Ishikawa (cell line): ENCODE results near the gene SOX30.
A peak's percentile ranks its signal among the peaks of the same experiment; 100 is the strongest.

Experiments
- CEBPB ChIP-seq: IDR thresholded peaks from 2 replicates; pipeline ENCODE4 v1.6.1; 2012
- CREB1 ChIP-seq: IDR thresholded peaks from 2 replicates; pipeline ENCODE4 v1.6.1; 2012; ENCODE audit warnings: low read depth
- EGR1 ChIP-seq: IDR thresholded peaks from 2 replicates; pipeline ENCODE4 v1.6.1; 2012
- EP300 ChIP-seq: IDR thresholded peaks from 2 replicates; pipeline ENCODE4 v1.6.1; 2012; ENCODE audit warnings: borderline replicate concordance
- FOXM1 ChIP-seq: IDR thresholded peaks from 2 replicates; pipeline ENCODE4 v1.6.1; 2012; ENCODE audit warnings: low read depth, borderline replicate concordance
- MAX ChIP-seq: IDR thresholded peaks from 2 replicates; pipeline ENCODE4 v1.6.1; 2012
- NFIC ChIP-seq: IDR thresholded peaks from 2 replicates; pipeline ENCODE4 v1.6.1; 2012
- RAD21 ChIP-seq: IDR thresholded peaks from 2 replicates; pipeline ENCODE4 v1.6.1; 2012; ENCODE audit warnings: low read depth
- REST ChIP-seq: IDR thresholded peaks from 2 replicates; pipeline ENCODE4 v1.6.1; 2012; ENCODE audit warnings: low read depth, mild to moderate bottlenecking
- TAF1 ChIP-seq: IDR thresholded peaks from 2 replicates; pipeline ENCODE4 v1.6.1; 2012; ENCODE audit warnings: low read depth, mild to moderate bottlenecking
- TCF12 ChIP-seq: IDR thresholded peaks from 2 replicates; pipeline ENCODE4 v1.6.1; 2012; ENCODE audit warnings: low read depth
- TEAD4 ChIP-seq: IDR thresholded peaks from 2 replicates; pipeline ENCODE4 v1.6.1; 2012
- USF1 ChIP-seq: IDR thresholded peaks from 2 replicates; pipeline ENCODE4 v1.6.1; 2012
- YY1 ChIP-seq: IDR thresholded peaks from 2 replicates; pipeline ENCODE4 v1.6.1; 2012; ENCODE audit warnings: low read depth
- ZBTB7A ChIP-seq: IDR thresholded peaks from 2 replicates; pipeline ENCODE4 v1.6.1; 2012; ENCODE audit warnings: low read depth

The SOX30 gene

GRCh38 chr5:157659868-157660660 lies 7.8 kb upstream of the SOX30 start:
- no peak for TF ChIP-seq CEBPB
- TF ChIP-seq TEAD4 = peak; percentile 43; the same call in 1 of the 2 replicates

- TF ChIP-seq EP300 = no peak
- TF ChIP-seq CEBPB = no peak
- TF ChIP-seq YY1 = no peak
- no peak for TF ChIP-seq RAD21
- no peak for TF ChIP-seq NFIC
- no peak for TF ChIP-seq ZBTB7A
- no peak for TF ChIP-seq USF1
- no peak for TF ChIP-seq TAF1
- no peak for TF ChIP-seq CREB1
- TF ChIP-seq REST = no peak
- TF ChIP-seq EGR1 = no peak
- TF ChIP-seq TCF12 = no peak
- no peak for TF ChIP-seq MAX
- no peak for TF ChIP-seq TEAD4
- TF ChIP-seq FOXM1 = no peak
Measured at GRCh38 chr5:157658893-157659292, 6.7 kb upstream of the SOX30 start.

GRCh38 chr5:157657516-157657915 lies 5.3 kb upstream of the SOX30 start:
- TF ChIP-seq EGR1 (no peak), ZBTB7A (no peak), USF1 (no peak), FOXM1 (no peak), NFIC (no peak), CREB1 (no peak), TEAD4 (no peak), MAX (no peak), REST (no peak), TCF12 (no peak), YY1 (no peak), TAF1 (no peak), RAD21 (no peak), CEBPB (no peak), EP300 (no peak)

GRCh38 chr5:157651623-157652376 lies 438 bp downstream of the SOX30 start:
- no peak for TF ChIP-seq NFIC
- TF ChIP-seq REST = no peak
- TF ChIP-seq TAF1 = no peak
- no peak for TF ChIP-seq TEAD4
- no peak for TF ChIP-seq ZBTB7A
- no peak for TF ChIP-seq EP300
- no peak for TF ChIP-seq YY1
